ENCODE data around the gene HRG.

Gene HRG

DNA sequence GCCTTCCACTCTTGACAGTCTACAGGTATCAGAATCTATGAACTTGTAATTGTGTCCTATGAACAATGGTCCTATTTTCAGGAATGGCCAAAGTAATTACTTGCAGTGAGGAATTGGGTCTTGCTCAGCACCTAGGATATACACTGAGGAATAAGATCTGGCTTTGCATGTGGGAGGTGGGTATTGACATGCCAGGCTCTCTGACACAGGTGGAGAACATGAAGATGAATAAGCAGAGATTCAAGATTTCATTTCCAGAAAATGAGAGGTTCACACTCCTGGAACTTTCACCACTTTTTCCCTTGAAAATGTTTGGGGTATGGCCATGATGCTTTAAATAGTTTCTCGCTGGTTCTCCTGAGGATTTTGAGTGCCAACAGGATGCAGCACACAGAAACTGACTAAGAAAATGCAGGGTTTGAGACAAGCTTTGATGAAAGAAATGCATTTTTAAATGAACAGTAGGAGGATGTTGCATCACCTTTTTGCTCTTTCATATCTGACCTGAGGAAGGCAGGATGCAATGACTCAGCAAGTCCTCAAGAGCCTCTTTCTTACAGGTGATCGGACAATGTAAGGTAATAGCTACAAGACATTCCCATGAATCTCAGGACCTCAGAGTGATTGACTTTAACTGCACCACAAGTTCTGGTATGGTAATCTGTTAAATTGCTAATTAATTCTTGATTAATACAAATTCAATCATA is 3.7 kb downstream of the HRG start:
- Histone ChIP-seq H3K27me3 (ENCODE audit: control insufficient read depth, insufficient read depth, low read length) (no peaks in the 10 kb centered on the region), H3K36me3 (ENCODE audit: control insufficient read depth, insufficient read depth, low read length) (no peaks in the 10 kb centered on the region), H3K27ac (no peak overlapping the region), H3K4me3 (ENCODE audit: low read depth, low read length) (no peak overlapping the region), H3K9ac (no peak overlapping the region), H3K4me1 (no peaks in the 10 kb centered on the region), H3K4me2 (ENCODE audit: low read length) (no peak overlapping the region), H3K79me2 (no peaks in the 10 kb centered on the region), H2AFZ (no peak overlapping the region), H3K9me3 (ENCODE audit: control insufficient read depth, low read length) (no peaks in the 10 kb centered on the region)
- TF ChIP-seq, protein P1, sequence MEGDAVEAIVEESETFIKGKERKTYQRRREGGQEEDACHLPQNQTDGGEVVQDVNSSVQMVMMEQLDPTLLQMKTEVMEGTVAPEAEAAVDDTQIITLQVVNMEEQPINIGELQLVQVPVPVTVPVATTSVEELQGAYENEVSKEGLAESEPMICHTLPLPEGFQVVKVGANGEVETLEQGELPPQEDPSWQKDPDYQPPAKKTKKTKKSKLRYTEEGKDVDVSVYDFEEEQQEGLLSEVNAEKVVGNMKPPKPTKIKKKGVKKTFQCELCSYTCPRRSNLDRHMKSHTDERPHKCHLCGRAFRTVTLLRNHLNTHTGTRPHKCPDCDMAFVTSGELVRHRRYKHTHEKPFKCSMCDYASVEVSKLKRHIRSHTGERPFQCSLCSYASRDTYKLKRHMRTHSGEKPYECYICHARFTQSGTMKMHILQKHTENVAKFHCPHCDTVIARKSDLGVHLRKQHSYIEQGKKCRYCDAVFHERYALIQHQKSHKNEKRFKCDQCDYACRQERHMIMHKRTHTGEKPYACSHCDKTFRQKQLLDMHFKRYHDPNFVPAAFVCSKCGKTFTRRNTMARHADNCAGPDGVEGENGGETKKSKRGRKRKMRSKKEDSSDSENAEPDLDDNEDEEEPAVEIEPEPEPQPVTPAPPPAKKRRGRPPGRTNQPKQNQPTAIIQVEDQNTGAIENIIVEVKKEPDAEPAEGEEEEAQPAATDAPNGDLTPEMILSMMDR (IDR thresholded peaks at IDR 0.05), result no peak

DNA sequence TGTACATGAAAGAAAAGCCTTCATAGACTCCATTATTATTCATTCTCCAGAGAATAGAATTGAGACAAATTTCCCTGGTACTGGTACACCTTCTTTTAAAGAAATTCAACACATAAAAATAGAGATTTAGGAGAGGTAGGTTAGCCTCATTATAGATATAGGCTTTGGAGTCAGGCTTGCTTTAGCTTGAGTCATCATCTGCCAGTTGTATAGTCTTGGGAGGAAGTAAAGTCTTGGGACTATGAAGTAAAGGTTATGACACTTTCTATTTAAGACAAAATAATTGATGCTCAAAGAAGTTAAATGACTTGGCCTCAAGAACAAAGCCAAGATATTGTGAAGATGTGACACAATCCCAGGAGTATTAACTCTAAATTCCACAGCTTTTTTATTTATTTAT is 4.3 kb downstream of the HRG start:
- Histone ChIP-seq H3K27me3 (ENCODE audit: control insufficient read depth, insufficient read depth, low read length) (no peaks in the 10 kb centered on the region), H3K79me2 (no peaks in the 10 kb centered on the region), H3K9me3 (ENCODE audit: control insufficient read depth, low read length) (no peaks in the 10 kb centered on the region), H2AFZ (no peak overlapping the region), H3K4me3 (ENCODE audit: low read depth, low read length) (no peak overlapping the region), H3K4me2 (ENCODE audit: low read length) (no peak overlapping the region), H3K36me3 (ENCODE audit: control insufficient read depth, insufficient read depth, low read length) (no peaks in the 10 kb centered on the region), H3K4me1 (no peaks in the 10 kb centered on the region), H3K27ac (no peak overlapping the region), H3K9ac (no peak overlapping the region)
- TF ChIP-seq, protein P1 (IDR thresholded peaks at IDR 0.05), result no peak

DNA sequence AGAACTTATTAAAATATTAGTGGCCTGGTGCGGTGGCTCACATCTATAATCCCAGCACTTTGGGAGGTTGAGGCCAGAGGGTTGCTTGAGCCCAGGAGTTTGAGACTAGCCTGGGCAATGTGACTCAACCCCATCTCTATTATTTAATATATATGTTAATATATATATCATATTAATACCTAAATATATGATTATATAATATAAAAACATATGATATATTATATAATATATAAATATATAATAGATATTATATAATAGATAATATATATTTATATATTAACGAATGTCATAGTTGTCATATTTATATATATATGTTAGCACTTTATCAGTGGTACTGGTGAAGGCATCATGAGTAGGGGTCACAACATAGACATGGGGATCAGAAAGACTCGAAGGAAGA is 5.2 kb downstream of the HRG start:
- no peaks in the 10 kb centered on the region for H3K9me3 ChIP-seq (ENCODE audit: control insufficient read depth, low read length)
- H3K79me2 ChIP-seq, result no peaks in the 10 kb centered on the region
- H3K9ac ChIP-seq, result no peak overlapping the region
- no peak overlapping the region for H3K27ac ChIP-seq
- no peak overlapping the region for H3K4me3 ChIP-seq (ENCODE audit: low read depth, low read length)
- TF ChIP-seq, protein P1 (IDR thresholded peaks at IDR 0.05), result no peak
- H3K27me3 ChIP-seq (ENCODE audit: control insufficient read depth, insufficient read depth, low read length), result no peaks in the 10 kb centered on the region
- H3K36me3 ChIP-seq (ENCODE audit: control insufficient read depth, insufficient read depth, low read length), result no peaks in the 10 kb centered on the region
- no peak overlapping the region for H2AFZ ChIP-seq
- H3K4me2 ChIP-seq (ENCODE audit: low read length), result no peak overlapping the region
- H3K4me1 ChIP-seq, result no peaks in the 10 kb centered on the region

DNA sequence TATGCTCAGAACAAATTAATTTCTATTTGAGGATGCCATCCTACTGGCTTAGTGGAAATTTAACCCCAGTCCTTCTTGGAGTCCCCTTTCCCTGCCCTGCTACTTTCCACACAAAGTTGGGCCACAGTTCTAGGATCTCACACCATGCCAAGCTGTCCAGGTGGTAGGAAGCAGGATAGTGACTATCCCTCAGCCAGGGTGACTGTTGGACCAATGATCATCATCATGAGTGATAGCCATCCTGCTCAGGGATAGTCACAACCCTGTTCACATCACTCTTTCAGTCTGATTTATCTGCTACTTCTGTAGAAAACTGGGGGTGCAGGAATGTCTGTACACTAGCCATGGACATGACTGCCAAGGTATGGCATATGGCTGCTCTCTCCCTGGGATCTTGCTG is 12.8 kb downstream of the HRG start:
- Histone ChIP-seq H3K27ac (no peak overlapping the region), H3K4me1 (no peaks in the 10 kb centered on the region), H3K4me3 (ENCODE audit: low read depth, low read length) (no peak overlapping the region), H3K9me3 (ENCODE audit: control insufficient read depth, low read length) (no peaks in the 10 kb centered on the region), H3K9ac (no peak overlapping the region), H3K27me3 (ENCODE audit: control insufficient read depth, insufficient read depth, low read length) (no peaks in the 10 kb centered on the region), H3K79me2 (no peaks in the 10 kb centered on the region), H3K4me2 (ENCODE audit: low read length) (no peak overlapping the region), H2AFZ (no peak overlapping the region), H3K36me3 (ENCODE audit: control insufficient read depth, insufficient read depth, low read length) (no peaks in the 10 kb centered on the region)
- TF ChIP-seq, protein P1 (IDR thresholded peaks at IDR 0.05), result no peak

DNA sequence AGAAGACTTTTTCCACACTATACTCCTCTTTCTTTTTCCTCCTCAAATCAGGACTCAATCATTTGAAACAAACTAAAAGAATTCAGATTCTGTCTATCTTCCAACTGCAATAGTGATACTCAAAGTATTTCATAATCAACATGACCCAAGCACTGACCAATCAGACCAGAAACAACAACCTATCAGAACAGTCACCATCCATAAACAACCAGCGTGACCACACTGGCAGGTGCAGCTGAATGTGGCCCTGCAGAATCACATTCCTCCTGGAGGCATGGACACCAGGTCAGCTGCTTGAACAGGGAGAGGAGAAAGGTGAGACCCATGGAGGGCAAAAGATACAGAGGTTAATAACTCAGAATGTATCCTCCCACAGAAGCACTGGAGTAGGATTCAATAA is 13.3 kb downstream of the HRG start:
- Histone ChIP-seq H3K79me2 (no peaks in the 10 kb centered on the region), H3K4me1 (no peaks in the 10 kb centered on the region), H3K4me2 (ENCODE audit: low read length) (no peak overlapping the region), H3K9ac (no peak overlapping the region), H3K4me3 (ENCODE audit: low read depth, low read length) (no peak overlapping the region), H2AFZ (no peak overlapping the region), H3K27me3 (ENCODE audit: control insufficient read depth, insufficient read depth, low read length) (no peaks in the 10 kb centered on the region), H3K9me3 (ENCODE audit: control insufficient read depth, low read length) (no peaks in the 10 kb centered on the region), H3K36me3 (ENCODE audit: control insufficient read depth, insufficient read depth, low read length) (no peaks in the 10 kb centered on the region), H3K27ac (no peak overlapping the region)
- TF ChIP-seq, protein P1 (IDR thresholded peaks at IDR 0.05), result no peak

Data from parathyroid adenoma (tissue), 2 donors.